Measurements from ENCODE around the gene CCDC90B. TPM values are rescaled to one million over a fixed set of nuclear protein-coding genes. Genes with fewer than 3 reads are reported as not detected.

The CCDC90B gene
- total RNA-seq, 6 experiments from 2014 or later: 44.0 to 57.9 (median 50.2) TPM

GRCh38 chr11:83284501-83285150, 1.5 kb downstream of the CCDC90B start:
- TF ChIP-seq, protein P1, sequence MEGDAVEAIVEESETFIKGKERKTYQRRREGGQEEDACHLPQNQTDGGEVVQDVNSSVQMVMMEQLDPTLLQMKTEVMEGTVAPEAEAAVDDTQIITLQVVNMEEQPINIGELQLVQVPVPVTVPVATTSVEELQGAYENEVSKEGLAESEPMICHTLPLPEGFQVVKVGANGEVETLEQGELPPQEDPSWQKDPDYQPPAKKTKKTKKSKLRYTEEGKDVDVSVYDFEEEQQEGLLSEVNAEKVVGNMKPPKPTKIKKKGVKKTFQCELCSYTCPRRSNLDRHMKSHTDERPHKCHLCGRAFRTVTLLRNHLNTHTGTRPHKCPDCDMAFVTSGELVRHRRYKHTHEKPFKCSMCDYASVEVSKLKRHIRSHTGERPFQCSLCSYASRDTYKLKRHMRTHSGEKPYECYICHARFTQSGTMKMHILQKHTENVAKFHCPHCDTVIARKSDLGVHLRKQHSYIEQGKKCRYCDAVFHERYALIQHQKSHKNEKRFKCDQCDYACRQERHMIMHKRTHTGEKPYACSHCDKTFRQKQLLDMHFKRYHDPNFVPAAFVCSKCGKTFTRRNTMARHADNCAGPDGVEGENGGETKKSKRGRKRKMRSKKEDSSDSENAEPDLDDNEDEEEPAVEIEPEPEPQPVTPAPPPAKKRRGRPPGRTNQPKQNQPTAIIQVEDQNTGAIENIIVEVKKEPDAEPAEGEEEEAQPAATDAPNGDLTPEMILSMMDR (IDR thresholded peaks at IDR 0.05): no peak
- Mint-ChIP-seq H3K36me3 (ENCODE audit: low read depth) (peaks cover 9% of the 10 kb centered on the region), H3K9me3 (no peaks in the 10 kb centered on the region), H3K4me1 (ENCODE audit: low read depth) (peaks cover 63% of the 10 kb centered on the region), H3K27ac (peak overlapping the region; percentile 99), H3K27me3 (ENCODE audit: insufficient read depth) (no peaks in the 10 kb centered on the region), H3K4me3 (peak overlapping the region; percentile 91)
- no peak for DNase-seq

DNA sequence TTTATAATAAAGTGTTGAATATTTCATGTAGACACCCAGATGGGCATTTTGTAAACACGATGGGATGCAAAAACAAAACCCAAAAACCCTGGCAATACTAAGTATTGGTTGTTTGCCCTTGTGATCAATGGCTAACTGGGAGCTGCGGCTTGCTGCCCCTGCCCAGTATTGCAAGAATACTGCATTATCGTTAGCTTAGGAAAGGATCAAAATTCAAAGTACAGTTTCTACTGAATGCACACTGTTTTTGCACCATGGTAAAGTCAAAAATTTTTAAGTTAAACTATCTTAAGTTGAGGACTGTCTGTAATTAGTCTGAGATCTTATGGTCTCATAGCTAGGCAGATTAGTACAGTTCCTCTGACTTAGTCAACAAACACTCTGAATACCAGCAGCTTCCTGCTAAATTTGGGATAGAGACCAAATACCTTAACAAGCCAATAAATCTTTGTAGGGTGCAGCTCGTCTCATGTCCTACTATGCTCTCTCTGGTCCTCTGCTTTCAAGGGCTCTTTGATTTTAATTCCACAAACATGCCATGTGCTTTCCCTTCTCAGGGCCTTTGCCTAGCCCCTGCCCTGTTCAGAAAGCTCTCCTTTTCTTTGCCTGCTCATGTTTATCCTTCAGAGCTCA, 4.0 kb downstream of the CCDC90B start:
- Mint-ChIP-seq H3K9me3 (no peaks in the 10 kb centered on the region), H3K27me3 (ENCODE audit: insufficient read depth) (no peaks in the 10 kb centered on the region), H3K4me1 (ENCODE audit: low read depth) (peaks cover 75% of the 10 kb centered on the region), H3K4me3 (peak overlapping the region; percentile 69), H3K27ac (peak overlapping the region; percentile 80), H3K36me3 (ENCODE audit: low read depth) (peaks cover 19% of the 10 kb centered on the region)
- TF ChIP-seq, protein P1 (IDR thresholded peaks at IDR 0.05): no peak
- peak; percentile 19 for DNase-seq

GRCh38 chr11:83280256-83280655, 5.9 kb downstream of the CCDC90B start:
- H3K27ac Mint-ChIP-seq: no peak overlapping the region; the same call in 1 of the 2 replicates
- no peaks in the 10 kb centered on the region for H3K27me3 Mint-ChIP-seq (ENCODE audit: insufficient read depth)
- H3K36me3 Mint-ChIP-seq (ENCODE audit: low read depth): peaks cover 18% of the 10 kb centered on the region
- H3K4me3 Mint-ChIP-seq: 0 out of 2 replicates have a peak overlapping the region, but pooled peaks have one; percentile 1
- no peaks in the 10 kb centered on the region for H3K9me3 Mint-ChIP-seq
- peaks cover 65% of the 10 kb centered on the region for H3K4me1 Mint-ChIP-seq (ENCODE audit: low read depth)
- no peak for DNase-seq
- TF ChIP-seq, protein P1 (IDR thresholded peaks at IDR 0.05): no peak

- peaks cover 53% of the 10 kb centered on the region for H3K4me1 Mint-ChIP-seq (ENCODE audit: low read depth)
- H3K36me3 Mint-ChIP-seq (ENCODE audit: low read depth): peaks cover 11% of the 10 kb centered on the region
- TF ChIP-seq, protein P1 (IDR thresholded peaks at IDR 0.05): no peak
- no peaks in the 10 kb centered on the region for H3K9me3 Mint-ChIP-seq
- H3K27ac Mint-ChIP-seq: no peak overlapping the region
- peak; percentile 29 for DNase-seq
- H3K4me3 Mint-ChIP-seq: no peak overlapping the region
- H3K27me3 Mint-ChIP-seq (ENCODE audit: insufficient read depth): no peaks in the 10 kb centered on the region; the same call in 1 of the 2 replicates
Measured at GRCh38 chr11:83278351-83278750, 7.8 kb downstream of the CCDC90B start.

DNA sequence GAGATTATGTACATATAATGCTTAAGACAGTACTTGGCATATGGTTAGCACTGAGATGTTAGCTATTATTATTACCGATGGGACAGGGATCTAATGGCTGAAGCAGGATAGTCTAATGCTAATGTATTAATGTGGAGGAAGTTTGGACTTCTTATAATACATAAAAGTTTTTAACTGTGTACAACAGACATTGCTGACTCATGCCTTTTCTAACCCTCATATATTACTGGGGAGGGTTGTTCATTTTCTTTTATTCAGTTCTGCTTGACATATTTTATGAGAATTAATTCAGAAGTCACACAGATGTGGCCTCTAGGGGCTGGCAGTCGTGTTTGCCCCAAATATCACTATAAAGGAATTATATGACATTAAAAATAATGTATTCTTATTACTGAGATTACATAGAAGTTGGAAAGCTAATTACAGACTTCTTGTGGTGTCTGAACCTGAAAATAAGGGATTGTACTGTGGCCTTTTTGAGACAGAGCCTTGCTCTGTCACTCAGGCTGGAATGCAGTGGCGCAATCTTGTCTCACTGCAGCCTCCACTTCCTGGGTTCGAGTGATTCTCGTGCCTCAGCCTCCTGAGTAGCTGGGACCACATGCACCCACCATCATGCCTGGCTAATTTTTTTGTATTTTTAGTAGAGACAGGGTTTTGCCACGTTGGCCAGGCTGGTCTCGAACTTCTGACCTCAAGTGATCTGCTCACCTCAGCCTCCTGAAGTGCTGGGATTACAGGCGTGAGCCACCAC, 10.1 kb downstream of the CCDC90B start:
- TF ChIP-seq, protein P1 (IDR thresholded peaks at IDR 0.05): no peak
- Mint-ChIP-seq H3K9me3 (peaks cover 6% of the 10 kb centered on the region), H3K27me3 (ENCODE audit: insufficient read depth) (no peaks in the 10 kb centered on the region; the same call in 1 of the 2 replicates), H3K27ac (no peak overlapping the region), H3K36me3 (ENCODE audit: low read depth) (peaks cover 27% of the 10 kb centered on the region), H3K4me3 (no peak overlapping the region), H3K4me1 (ENCODE audit: low read depth) (peaks cover 52% of the 10 kb centered on the region)
- DNase-seq: no peak

Measured in HFFc6 (cell line).